ENCODE measurements around the gene GRP.

The GRP gene

GRCh38 chr18:59220164-59220783, 316 bp downstream of the GRP start:
- Histone ChIP-seq H4K5ac (ENCODE audit: low read length) (no peak overlapping the region), H3K27me3 (ENCODE audit: insufficient read depth, low read length, poor library complexity) (peaks cover 33% of the 10 kb centered on the region), H3K4me3 (ENCODE audit: low read length) (peak overlapping the region; percentile 62), H3K9ac (ENCODE audit: low read length) (peak overlapping the region; percentile 76), H2BK120ac (ENCODE audit: low read depth, low read length) (no peak overlapping the region), H3K56ac (ENCODE audit: low read length) (peak overlapping the region; percentile 87), H2AK5ac (ENCODE audit: low read length) (no peak overlapping the region), H3K4me1 (ENCODE audit: control insufficient read depth, low read depth, low read length) (no peaks in the 10 kb centered on the region), H3K79me1 (ENCODE audit: low read length) (no peaks in the 10 kb centered on the region), H3K4me2 (ENCODE audit: low read length) (peak overlapping the region; percentile 89), H2BK5ac (ENCODE audit: low read length) (no peak overlapping the region), H3K4ac (ENCODE audit: low read depth, low read length) (no peak overlapping the region), H3K36me3 (ENCODE audit: control insufficient read depth, insufficient read depth, low read length) (no peaks in the 10 kb centered on the region), H4K8ac (ENCODE audit: low read depth, low read length) (no peak overlapping the region), H3K79me2 (ENCODE audit: control insufficient read depth, insufficient read depth, low read length) (no peaks in the 10 kb centered on the region), H3K27ac (ENCODE audit: low read depth, low read length) (no peak overlapping the region), H3K18ac (ENCODE audit: low read length) (peak overlapping the region; percentile 1), H3K23ac (ENCODE audit: low read length) (peak overlapping the region; percentile 10), H2BK15ac (replicated peaks; ENCODE audit: low read depth) (no peak overlapping the region)
- peak; percentile 47 for DNase-seq
- no CpG with 5 or more reads among the region's 46 CpGs for WGBS (ENCODE audit: extremely low coverage, insufficient coverage, low lambda C conversion rate)

- Histone ChIP-seq H3K79me1 (ENCODE audit: low read length) (no peaks in the 10 kb centered on the region), H3K18ac (ENCODE audit: low read length) (peak overlapping the region; percentile 4), H3K4me1 (ENCODE audit: control insufficient read depth, low read depth, low read length) (no peaks in the 10 kb centered on the region), H3K4ac (ENCODE audit: low read depth, low read length) (no peak overlapping the region), H3K27ac (ENCODE audit: low read depth, low read length) (no peak overlapping the region), H4K8ac (ENCODE audit: low read depth, low read length) (no peak overlapping the region), H3K36me3 (ENCODE audit: control insufficient read depth, insufficient read depth, low read length) (no peaks in the 10 kb centered on the region), H3K9ac (ENCODE audit: low read length) (peak overlapping the region; percentile 76), H2AK5ac (ENCODE audit: low read length) (no peak overlapping the region), H3K4me2 (ENCODE audit: low read length) (peak overlapping the region; percentile 89), H3K23ac (ENCODE audit: low read length) (no peak overlapping the region), H3K4me3 (ENCODE audit: low read length) (peak overlapping the region; percentile 62), H2BK120ac (ENCODE audit: low read depth, low read length) (no peak overlapping the region), H2BK5ac (ENCODE audit: low read length) (no peak overlapping the region), H2BK15ac (replicated peaks; ENCODE audit: low read depth) (no peak overlapping the region), H4K5ac (ENCODE audit: low read length) (no peak overlapping the region), H3K27me3 (ENCODE audit: insufficient read depth, low read length, poor library complexity) (peaks cover 33% of the 10 kb centered on the region), H3K56ac (ENCODE audit: low read length) (peak overlapping the region; percentile 87), H3K79me2 (ENCODE audit: control insufficient read depth, insufficient read depth, low read length) (no peaks in the 10 kb centered on the region)
- peak; percentile 44 for DNase-seq
- no CpG with 5 or more reads among the region's 47 CpGs for WGBS (ENCODE audit: extremely low coverage, insufficient coverage, low lambda C conversion rate)
Measured at GRCh38 chr18:59220784-59221765, 1.1 kb downstream of the GRP start.

GRCh38 chr18:59222341-59222740, 2.4 kb downstream of the GRP start:
- Histone ChIP-seq H4K5ac (ENCODE audit: low read length) (no peak overlapping the region), H3K27ac (ENCODE audit: low read depth, low read length) (no peak overlapping the region), H4K8ac (ENCODE audit: low read depth, low read length) (no peak overlapping the region), H3K4me1 (ENCODE audit: control insufficient read depth, low read depth, low read length) (no peaks in the 10 kb centered on the region), H3K4me3 (ENCODE audit: low read length) (no peak overlapping the region), H3K9ac (ENCODE audit: low read length) (no peak overlapping the region), H3K36me3 (ENCODE audit: control insufficient read depth, insufficient read depth, low read length) (no peaks in the 10 kb centered on the region), H2AK5ac (ENCODE audit: low read length) (no peak overlapping the region), H3K27me3 (ENCODE audit: insufficient read depth, low read length, poor library complexity) (peaks cover 33% of the 10 kb centered on the region), H3K23ac (ENCODE audit: low read length) (no peak overlapping the region), H3K4me2 (ENCODE audit: low read length) (no peak overlapping the region), H3K79me2 (ENCODE audit: control insufficient read depth, insufficient read depth, low read length) (no peaks in the 10 kb centered on the region), H3K4ac (ENCODE audit: low read depth, low read length) (no peak overlapping the region), H3K18ac (ENCODE audit: low read length) (no peak overlapping the region), H3K79me1 (ENCODE audit: low read length) (no peaks in the 10 kb centered on the region), H2BK5ac (ENCODE audit: low read length) (no peak overlapping the region), H2BK15ac (replicated peaks; ENCODE audit: low read depth) (no peak overlapping the region), H3K56ac (ENCODE audit: low read length) (no peak overlapping the region), H2BK120ac (ENCODE audit: low read depth, low read length) (no peak overlapping the region)
- no peak for DNase-seq
- no CpG with 5 or more reads among the region's 2 CpGs for WGBS (ENCODE audit: extremely low coverage, insufficient coverage, low lambda C conversion rate)

GRCh38 chr18:59228351-59228750, 8.4 kb downstream of the GRP start:
- Histone ChIP-seq H2BK15ac (replicated peaks; ENCODE audit: low read depth) (no peak overlapping the region), H3K18ac (ENCODE audit: low read length) (no peak overlapping the region), H4K8ac (ENCODE audit: low read depth, low read length) (no peak overlapping the region), H3K4me2 (ENCODE audit: low read length) (no peak overlapping the region), H2AK5ac (ENCODE audit: low read length) (no peak overlapping the region), H3K4me3 (ENCODE audit: low read length) (no peak overlapping the region), H3K36me3 (ENCODE audit: control insufficient read depth, insufficient read depth, low read length) (no peaks in the 10 kb centered on the region), H2BK120ac (ENCODE audit: low read depth, low read length) (no peak overlapping the region), H3K4me1 (ENCODE audit: control insufficient read depth, low read depth, low read length) (peaks cover 3% of the 10 kb centered on the region), H3K27me3 (ENCODE audit: insufficient read depth, low read length, poor library complexity) (peaks cover 2% of the 10 kb centered on the region), H3K4ac (ENCODE audit: low read depth, low read length) (no peak overlapping the region), H3K79me1 (ENCODE audit: low read length) (no peaks in the 10 kb centered on the region), H3K27ac (ENCODE audit: low read depth, low read length) (no peak overlapping the region), H3K9ac (ENCODE audit: low read length) (no peak overlapping the region), H4K5ac (ENCODE audit: low read length) (no peak overlapping the region), H3K56ac (ENCODE audit: low read length) (no peak overlapping the region), H2BK5ac (ENCODE audit: low read length) (no peak overlapping the region), H3K79me2 (ENCODE audit: control insufficient read depth, insufficient read depth, low read length) (no peaks in the 10 kb centered on the region), H3K23ac (ENCODE audit: low read length) (no peak overlapping the region)
- DNase-seq: no peak
- no CpG with 5 or more reads among the region's 1 CpG for WGBS (ENCODE audit: extremely low coverage, insufficient coverage, low lambda C conversion rate)

GRCh38 chr18:59229191-59229590, 9.2 kb downstream of the GRP start:
- Histone ChIP-seq H3K56ac (ENCODE audit: low read length) (no peak overlapping the region), H3K4me3 (ENCODE audit: low read length) (no peak overlapping the region), H3K27ac (ENCODE audit: low read depth, low read length) (no peak overlapping the region), H2BK5ac (ENCODE audit: low read length) (no peak overlapping the region), H3K9ac (ENCODE audit: low read length) (no peak overlapping the region), H3K18ac (ENCODE audit: low read length) (no peak overlapping the region), H2BK15ac (replicated peaks; ENCODE audit: low read depth) (no peak overlapping the region), H3K79me1 (ENCODE audit: low read length) (no peaks in the 10 kb centered on the region), H3K4me1 (ENCODE audit: control insufficient read depth, low read depth, low read length) (peaks cover 3% of the 10 kb centered on the region), H3K4me2 (ENCODE audit: low read length) (no peak overlapping the region), H2AK5ac (ENCODE audit: low read length) (no peak overlapping the region), H2BK120ac (ENCODE audit: low read depth, low read length) (no peak overlapping the region), H3K23ac (ENCODE audit: low read length) (no peak overlapping the region), H3K79me2 (ENCODE audit: control insufficient read depth, insufficient read depth, low read length) (no peaks in the 10 kb centered on the region), H4K5ac (ENCODE audit: low read length) (no peak overlapping the region), H4K8ac (ENCODE audit: low read depth, low read length) (no peak overlapping the region), H3K36me3 (ENCODE audit: control insufficient read depth, insufficient read depth, low read length) (no peaks in the 10 kb centered on the region), H3K4ac (ENCODE audit: low read depth, low read length) (no peak overlapping the region), H3K27me3 (ENCODE audit: insufficient read depth, low read length, poor library complexity) (no peaks in the 10 kb centered on the region)
- DNase-seq: no peak
- WGBS (ENCODE audit: extremely low coverage, insufficient coverage, low lambda C conversion rate): no CpG with 5 or more reads among the region's 2 CpGs

All from mesendoderm (in vitro differentiated cells).